Hepatocyte (in vitro differentiated cells): ENCODE data around the gene STAT2. TPM values are rescaled to one million over a fixed set of nuclear protein-coding genes. Genes with fewer than 3 reads are reported as not detected.

Source experiments
- DNase-seq: peaks from one replicate; pipeline ENCODE4 v3.0.0-alpha.2; 2016; ENCODE audit warnings: low spot score
- H2AFZ ChIP-seq: fragments of 200-600 bp; sonication (generic); 2 replicates; pipeline ENCODE4 v1.6.0; 2016; ENCODE audit warnings: antibody characterized with exemption, mild to moderate bottlenecking
- H3K27ac ChIP-seq: fragments of 200-600 bp; sonication (generic); 2 replicates; pipeline ENCODE4 v1.5.1; 2016; ENCODE audit warnings: mild to moderate bottlenecking
- H3K27me3 ChIP-seq: fragments of 200-600 bp; sonication (generic); 2 replicates; pipeline ENCODE4 v1.6.1; 2016
- H3K36me3 ChIP-seq: fragments of 200-600 bp; sonication (generic); replicated peaks from 2 replicates; pipeline ENCODE4 v1.5.1; 2016; ENCODE audit warnings: low read depth; ENCODE audit not compliant: insufficient read depth
- H3K4me1 ChIP-seq: fragments of 200-600 bp; sonication (generic); 2 replicates; pipeline ENCODE4 v1.5.1; 2016; ENCODE audit warnings: mild to moderate bottlenecking, moderate library complexity; ENCODE audit not compliant: insufficient read depth
- H3K4me2 ChIP-seq: fragments of 200-600 bp; sonication (generic); 2 replicates; pipeline ENCODE4 v1.6.0; 2016
- H3K4me3 ChIP-seq: fragments of 200-600 bp; sonication (generic); 2 replicates; pipeline ENCODE4 v1.5.1; 2016; ENCODE audit warnings: mild to moderate bottlenecking
- H3K79me2 ChIP-seq: fragments of 200-600 bp; sonication (generic); 2 replicates; pipeline ENCODE4 v1.6.0; 2017; ENCODE audit warnings: mild to moderate bottlenecking
- H3K9me2 ChIP-seq: fragments of 200-600 bp; sonication (generic); replicated peaks from 2 replicates; pipeline ENCODE4 v1.6.0; 2017; ENCODE audit warnings: mild to moderate bottlenecking; ENCODE audit not compliant: insufficient read depth
- H3K9me3 ChIP-seq: fragments of 200-600 bp; sonication (generic); 2 replicates; pipeline ENCODE4 v1.5.1; 2016; ENCODE audit warnings: low read depth, mild to moderate bottlenecking
- H4K20me1 ChIP-seq: fragments of 200-600 bp; sonication (generic); 2 replicates; pipeline ENCODE4 v1.6.0; 2016; ENCODE audit warnings: mild to moderate bottlenecking; ENCODE audit not compliant: insufficient read depth, poor library complexity, severe bottlenecking
- CTCF ChIP-seq: fragments of 200-600 bp; sonication (generic); IDR thresholded peaks from 2 replicates; pipeline ENCODE4 v1.5.1; 2016; ENCODE audit warnings: antibody characterized with exemption, mild to moderate bottlenecking; ENCODE audit not compliant: poor library complexity
- EZH2 ChIP-seq: fragments of 200-600 bp; sonication (generic); IDR thresholded peaks from 2 replicates; pipeline ENCODE4 v1.6.1; 2016; ENCODE audit warnings: antibody characterized with exemption, mild to moderate bottlenecking, borderline replicate concordance
- EZH2phosphoT487 ChIP-seq: fragments of 200-600 bp; sonication (generic); IDR thresholded peaks from one replicate; pipeline ENCODE4 v1.6.1; 2018; ENCODE audit warnings: antibody characterized with exemption, mild to moderate bottlenecking, low read depth, moderate library complexity; ENCODE audit not compliant: unreplicated experiment, severe bottlenecking
- WGBS: methylation state at CpG from one replicate; pipeline ENCODE4 v1.1.6; 2016; ENCODE audit warnings: low lambda C conversion rate; ENCODE audit errors: missing lambda C conversion rate; 5-methylcytosine and 5-hydroxymethylcytosine counted together
- polyA plus RNA-seq: library from polyadenylated mRNA; unstranded; fragments of >200 nt; fragmentation: Nextera tagmentation; extraction: Ambion mirVana; gene quantifications from 2 replicates; pipeline ENCODE4 v1.2.1, GENCODE V29; 2016
- total RNA-seq: library from RNA; depleted of rRNA; stranded (reverse); fragments of >200 nt; gene quantifications from 2 replicates; pipeline ENCODE4 v1.2.3, GENCODE V29; 2014

Gene STAT2
- total and polyA plus RNA-seq, 2 experiments from 2014 or later, result 90.1 to 157 TPM

- Histone ChIP-seq H3K79me2 (peaks cover 21% of the 10 kb centered on the region), H3K27ac (no peak overlapping the region), H2AFZ (no peak overlapping the region), H3K9me2 (no peaks in the 10 kb centered on the region), H3K9me3 (no peaks in the 10 kb centered on the region), H3K4me3 (no peak overlapping the region), H3K4me1 (no peaks in the 10 kb centered on the region), H4K20me1 (no peaks in the 10 kb centered on the region), H3K4me2 (no peak overlapping the region), H3K27me3 (no peaks in the 10 kb centered on the region), H3K36me3 (no peaks in the 10 kb centered on the region)
- no peak for DNase-seq
- TF ChIP-seq EZH2 (no peak), CTCF (no peak), EZH2phosphoT487 (no peak)
- WGBS, result 98% methylated on average over 12 of the region's 12 CpGs
Observed at GRCh38 chr12:56311003-56311402, 48.9 kb downstream of the STAT2 start.

GRCh38 chr12:56308714-56309113, 51.2 kb downstream of the STAT2 start:
- Histone ChIP-seq H3K4me3 (no peak overlapping the region), H3K27ac (no peak overlapping the region), H3K27me3 (no peaks in the 10 kb centered on the region), H3K79me2 (peaks cover 6% of the 10 kb centered on the region), H3K36me3 (no peaks in the 10 kb centered on the region), H3K4me2 (no peak overlapping the region), H3K9me2 (no peaks in the 10 kb centered on the region), H3K4me1 (no peaks in the 10 kb centered on the region), H4K20me1 (no peaks in the 10 kb centered on the region), H2AFZ (no peak overlapping the region), H3K9me3 (no peaks in the 10 kb centered on the region)
- no peak for DNase-seq
- WGBS, result 91% methylated on average over 3 of the region's 3 CpGs
- TF ChIP-seq CTCF, result no peak
- TF ChIP-seq EZH2, result no peak
- no peak for TF ChIP-seq EZH2phosphoT487

- no peak overlapping the region for H3K4me3 ChIP-seq
- H3K4me1 ChIP-seq, result no peaks in the 10 kb centered on the region
- peaks cover 2% of the 10 kb centered on the region for H3K79me2 ChIP-seq
- no peaks in the 10 kb centered on the region for H3K27me3 ChIP-seq
- no peak overlapping the region for H3K4me2 ChIP-seq
- WGBS, result 98% methylated on average over 7 of the region's 7 CpGs
- no peak overlapping the region for H3K27ac ChIP-seq
- TF ChIP-seq EZH2phosphoT487 (no peak), EZH2 (no peak), CTCF (no peak)
- no peaks in the 10 kb centered on the region for H3K9me2 ChIP-seq
- no peaks in the 10 kb centered on the region for H4K20me1 ChIP-seq
- H2AFZ ChIP-seq, result no peak overlapping the region
- no peaks in the 10 kb centered on the region for H3K9me3 ChIP-seq
- no peaks in the 10 kb centered on the region for H3K36me3 ChIP-seq
- no peak for DNase-seq
Observed at GRCh38 chr12:56307221-56307965, 52.5 kb downstream of the STAT2 start.
